Breast epithelium (tissue), 4 donors: Measurements from ENCODE around the gene GRIK5. TPM values are rescaled to one million over a fixed set of nuclear protein-coding genes. Genes with fewer than 3 reads are reported as not detected.
A peak's percentile ranks its signal among the peaks of the same experiment; 100 is the strongest.

ENCODE experiments used
- DNase-seq, 2 donors: peaks; one replicate each; pipeline ENCODE4 v3.0.0-alpha.2; 2019; ENCODE audit warnings: low spot score in 2 of 2
- H3K27ac ChIP-seq, 2 donors: fragments of 200-600 bp; sonication (generic) in 1 of 2; one replicate each; pipeline ENCODE4 v1.5.1; 2016 to 2019; ENCODE audit warnings: mild to moderate bottlenecking in 1 of 2
- H3K27me3 ChIP-seq, 2 donors: fragments of 200-600 bp; sonication (generic) in 1 of 2; one replicate each; pipeline versions ENCODE4 v1.5.1 to v1.6.0; 2017 to 2019; ENCODE audit warnings: control low read depth in 1 of 2, mild to moderate bottlenecking in 1 of 2
- H3K36me3 ChIP-seq: fragments of 200-600 bp; one replicate; pipeline ENCODE4 v1.5.1; 2019
- H3K4me1 ChIP-seq, 2 donors: fragments of 200-600 bp; sonication (generic); one replicate each; pipeline ENCODE4 v1.5.1; 2016 to 2019; ENCODE audit warnings: control low read depth in 1 of 2
- H3K4me3 ChIP-seq, 3 donors: fragments of 200-600 bp; sonication (generic); 1 replicate in 2 of 3; 2 replicates in 1 of 3; pipeline ENCODE4 v1.5.1; 2016 to 2019; ENCODE audit warnings: mild to moderate bottlenecking in 3 of 3, moderate library complexity in 2 of 3
- H3K9me3 ChIP-seq, 2 donors: fragments of 200-600 bp; sonication (generic) in 1 of 2; one replicate each; pipeline ENCODE4 v1.5.1; 2016 to 2019; ENCODE audit warnings: control low read depth in 1 of 2
- POLR2A ChIP-seq: fragments of 450-650 bp; IDR thresholded peaks from one replicate; pipeline ENCODE4 v1.6.1; 2016; ENCODE audit warnings: antibody characterized with exemption, mild to moderate bottlenecking, moderate library complexity
- POLR2AphosphoS5 ChIP-seq, 3 donors: sonication (generic); formaldehyde crosslinking; IDR thresholded peaks; one replicate each; pipeline ENCODE4 v1.6.1; 2017; ENCODE audit warnings: antibody characterized with exemption in 3 of 3
- intact Hi-C: fragments of 100-400 bp; cut with DNase I; formaldehyde crosslinking; loops from one replicate; pipeline ENCODE4 v1.15.1; 2023; ENCODE audit warnings: low total_unique reads
- total RNA-seq, 3 donors: library from RNA; depleted of rRNA; stranded (reverse); fragments of >200 nt; gene quantifications; one replicate each; pipeline ENCODE4 v1.1.0, GENCODE V29; 2016
- TF ChIP-seq, protein P1 (sequence below), 3 donors: fragments of 450-650 bp; IDR thresholded peaks; one replicate each; pipeline ENCODE4 v1.5.1; 2016 to 2017; ENCODE audit warnings: antibody characterized with exemption in 3 of 3, mild to moderate bottlenecking in 3 of 3, moderate library complexity in 3 of 3

The GRIK5 gene
- total RNA-seq: 1 to 10 TPM in 2 of 3 donors, not detected in 1; 1.6 to 1.9 TPM

GRCh38 chr19:42069619-42070351 lies at the start of gene GRIK5:
Gene GRIK5, minus strand, starts transcription at chr19:42070206. Its CDS starts 4,436 bp downstream, at chr19:42065770.
- intact Hi-C loops: no loop called here
- Histone ChIP-seq H3K9me3 (no peaks in the 10 kb centered on the region), H3K4me3 (peak within 1 kb of the TSS; percentile 17 to 62 (median 51)), H3K36me3 (no peaks in the 10 kb centered on the region), H3K27me3 (peaks cover 0 to 25% of the 10 kb centered on the region in 2 donors), H3K4me1 (no peaks in the 10 kb centered on the region), H3K27ac (peak within 1 kb of the TSS in 1 of 2 donors; percentile 19)
- no peak for DNase-seq
- TF ChIP-seq POLR2AphosphoS5 (IDR thresholded peaks at IDR 0.05) (no peak), POLR2A (no peak)
- TF ChIP-seq, protein P1, sequence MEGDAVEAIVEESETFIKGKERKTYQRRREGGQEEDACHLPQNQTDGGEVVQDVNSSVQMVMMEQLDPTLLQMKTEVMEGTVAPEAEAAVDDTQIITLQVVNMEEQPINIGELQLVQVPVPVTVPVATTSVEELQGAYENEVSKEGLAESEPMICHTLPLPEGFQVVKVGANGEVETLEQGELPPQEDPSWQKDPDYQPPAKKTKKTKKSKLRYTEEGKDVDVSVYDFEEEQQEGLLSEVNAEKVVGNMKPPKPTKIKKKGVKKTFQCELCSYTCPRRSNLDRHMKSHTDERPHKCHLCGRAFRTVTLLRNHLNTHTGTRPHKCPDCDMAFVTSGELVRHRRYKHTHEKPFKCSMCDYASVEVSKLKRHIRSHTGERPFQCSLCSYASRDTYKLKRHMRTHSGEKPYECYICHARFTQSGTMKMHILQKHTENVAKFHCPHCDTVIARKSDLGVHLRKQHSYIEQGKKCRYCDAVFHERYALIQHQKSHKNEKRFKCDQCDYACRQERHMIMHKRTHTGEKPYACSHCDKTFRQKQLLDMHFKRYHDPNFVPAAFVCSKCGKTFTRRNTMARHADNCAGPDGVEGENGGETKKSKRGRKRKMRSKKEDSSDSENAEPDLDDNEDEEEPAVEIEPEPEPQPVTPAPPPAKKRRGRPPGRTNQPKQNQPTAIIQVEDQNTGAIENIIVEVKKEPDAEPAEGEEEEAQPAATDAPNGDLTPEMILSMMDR (IDR thresholded peaks at IDR 0.05): no peak

DNA sequence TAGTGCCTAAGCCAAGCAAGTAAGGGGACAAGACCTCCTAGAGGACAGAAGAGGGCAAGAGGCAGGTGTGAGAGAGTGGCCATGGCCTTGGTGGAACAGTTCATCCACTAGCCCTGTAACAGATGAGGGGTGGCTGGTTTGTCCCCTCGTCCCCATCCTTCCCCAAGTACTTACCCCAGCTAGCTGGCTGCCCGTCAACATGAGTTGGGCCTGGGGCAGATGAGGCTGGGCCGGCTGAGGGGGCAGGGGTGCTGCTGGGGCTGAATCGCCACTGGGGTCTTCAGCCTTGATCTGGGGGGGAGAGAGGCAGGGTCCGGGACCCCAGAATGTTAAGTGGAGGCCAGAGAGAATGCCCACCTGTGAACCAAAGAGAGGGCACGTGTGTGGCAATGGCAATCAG lies 47.1 kb upstream of the GRIK5 start:
- H3K9me3 ChIP-seq: no peaks in the 10 kb centered on the region
- H3K4me1 ChIP-seq: no peaks in the 10 kb centered on the region
- H3K27ac ChIP-seq: no peak overlapping the region
- TF ChIP-seq POLR2A: no peak
- no peak for TF ChIP-seq POLR2AphosphoS5 (IDR thresholded peaks at IDR 0.05)
- TF ChIP-seq, protein P1 (IDR thresholded peaks at IDR 0.05): no peak
- DNase-seq: no peak
- H3K36me3 ChIP-seq: no peaks in the 10 kb centered on the region
- H3K4me3 ChIP-seq: no peak overlapping the region
- intact Hi-C loops: no loop called here
- H3K27me3 ChIP-seq: no peaks in the 10 kb centered on the region

DNA sequence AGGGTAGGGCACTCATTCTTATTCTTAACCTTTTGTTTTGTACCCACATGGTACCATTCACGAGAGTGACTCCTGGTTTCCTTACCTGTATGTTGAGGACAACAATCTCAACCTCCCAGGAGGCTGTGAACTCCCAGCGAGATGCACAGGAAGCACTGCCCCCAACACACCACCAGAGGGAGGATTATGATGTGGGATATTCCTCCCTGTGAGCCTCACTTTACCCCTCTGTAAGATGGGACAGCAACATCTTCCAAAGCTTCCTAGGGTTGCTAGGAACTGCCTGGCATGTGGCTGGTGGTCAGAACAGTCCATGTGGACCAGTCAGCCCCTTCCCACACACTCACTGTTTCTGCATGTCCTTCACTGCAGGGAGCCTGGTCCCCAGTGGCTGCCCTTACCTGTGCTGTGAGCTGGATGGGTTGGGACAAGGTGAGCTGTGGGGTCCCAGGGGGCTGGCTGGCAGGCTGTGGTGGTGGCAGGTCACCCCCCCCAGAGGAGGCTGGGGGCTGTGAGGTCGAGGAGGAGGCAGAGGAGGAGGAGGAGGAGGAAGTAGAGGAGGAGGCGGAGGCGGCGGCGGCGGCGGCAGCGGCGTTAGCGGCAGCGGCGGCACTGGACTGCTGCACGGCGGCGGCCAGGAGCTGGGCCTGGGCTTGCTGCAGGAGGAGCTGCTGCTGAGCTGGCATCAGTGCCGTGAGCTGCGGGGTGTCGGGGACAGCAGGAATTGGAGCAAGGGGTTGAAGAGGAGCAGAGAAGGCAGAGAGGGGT lies 46.5 kb upstream of the GRIK5 start:
- Histone ChIP-seq H3K36me3 (no peaks in the 10 kb centered on the region), H3K9me3 (no peaks in the 10 kb centered on the region), H3K4me3 (no peak overlapping the region), H3K27me3 (no peaks in the 10 kb centered on the region), H3K4me1 (no peaks in the 10 kb centered on the region), H3K27ac (no peak overlapping the region)
- TF ChIP-seq, protein P1 (IDR thresholded peaks at IDR 0.05): no peak
- no peak for TF ChIP-seq POLR2AphosphoS5 (IDR thresholded peaks at IDR 0.05)
- TF ChIP-seq POLR2A: no peak
- intact Hi-C loops: no loop called here
- no peak for DNase-seq

DNA sequence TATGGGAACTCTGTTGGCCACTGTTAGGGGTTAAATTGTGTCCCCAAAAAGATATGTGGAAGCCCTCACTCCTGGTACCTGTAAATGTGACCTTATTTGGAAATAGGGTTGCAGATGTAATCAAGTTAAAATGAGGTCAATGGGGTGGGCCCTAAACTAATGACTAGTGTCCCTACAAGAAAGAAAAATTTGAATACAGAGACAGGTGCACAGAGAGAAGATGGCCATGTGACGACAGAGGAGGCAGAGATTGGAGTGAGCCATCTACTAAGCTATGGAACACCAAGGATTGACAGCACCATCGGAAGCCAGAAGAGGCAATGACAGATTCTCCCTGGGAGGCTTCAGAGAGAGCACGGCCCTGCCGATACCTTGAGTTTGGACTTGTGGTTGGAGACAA lies 45.7 kb upstream of the GRIK5 start:
- no peaks in the 10 kb centered on the region for H3K9me3 ChIP-seq
- no peak for DNase-seq
- TF ChIP-seq POLR2AphosphoS5 (IDR thresholded peaks at IDR 0.05) (no peak), POLR2A (no peak)
- TF ChIP-seq, protein P1 (IDR thresholded peaks at IDR 0.05): no peak
- no peaks in the 10 kb centered on the region for H3K4me1 ChIP-seq
- no peaks in the 10 kb centered on the region for H3K27me3 ChIP-seq
- H3K4me3 ChIP-seq: no peak overlapping the region
- H3K27ac ChIP-seq: no peak overlapping the region
- intact Hi-C loops: no loop called here
- H3K36me3 ChIP-seq: no peaks in the 10 kb centered on the region

DNA sequence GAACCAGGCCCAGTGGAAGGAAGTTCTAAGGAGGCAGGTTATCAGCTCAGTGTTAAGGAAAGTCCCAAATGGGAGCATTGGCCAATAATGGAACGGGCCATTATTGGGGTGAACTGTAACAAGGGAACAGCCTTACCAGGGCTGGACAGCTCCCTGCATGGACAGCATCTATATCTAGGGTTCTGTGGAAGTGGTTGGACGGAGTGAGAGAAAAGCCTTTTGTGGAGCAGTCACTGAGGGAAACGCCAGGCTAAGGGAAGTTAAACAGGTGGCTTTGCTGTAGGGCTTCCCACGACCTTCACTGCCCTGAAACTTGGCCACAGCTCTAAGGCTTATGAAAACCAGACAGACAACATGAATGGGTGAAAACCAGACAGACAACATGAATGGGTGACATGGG lies 45.2 kb upstream of the GRIK5 start:
- H3K4me3 ChIP-seq: no peak overlapping the region
- intact Hi-C loops: no loop called here

More for the DNA sequence above, 45.2 kb upstream of the GRIK5 start:
- H3K4me1 ChIP-seq: no peaks in the 10 kb centered on the region
- H3K9me3 ChIP-seq: no peaks in the 10 kb centered on the region
- no peaks in the 10 kb centered on the region for H3K27me3 ChIP-seq
- H3K36me3 ChIP-seq: no peaks in the 10 kb centered on the region
- TF ChIP-seq POLR2AphosphoS5 (IDR thresholded peaks at IDR 0.05) (no peak), POLR2A (no peak)
- TF ChIP-seq, protein P1 (IDR thresholded peaks at IDR 0.05): no peak
- no peak overlapping the region for H3K27ac ChIP-seq
- no peak for DNase-seq
